ENCODE measurements around the gene WDR35.
"Not testable (repeated sequence)": the region's sequence is repeated elsewhere in the genome, so short reads cannot be mapped to it uniquely, and the experiment has no call there.

WDR35 gene

DNA sequence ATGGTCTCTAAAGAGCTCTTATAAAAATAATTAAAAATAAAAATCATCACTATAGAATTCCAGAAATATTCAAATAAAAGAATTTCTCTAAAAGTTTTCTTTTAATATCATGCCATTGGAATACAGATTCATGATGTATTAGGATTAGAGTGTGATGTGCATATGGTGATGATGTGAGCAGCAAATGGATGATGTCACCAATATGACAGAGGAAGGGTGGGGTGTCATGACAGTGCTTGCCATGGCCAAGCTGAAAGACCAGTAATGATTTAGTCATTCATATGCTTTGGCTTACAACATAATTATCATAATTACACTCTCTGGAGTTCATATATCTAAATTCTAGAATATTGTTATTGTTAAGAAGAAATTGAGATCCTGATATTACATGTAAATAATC lies 60.7 kb downstream of the WDR35 start:
- no peaks in the 10 kb centered on the region for H3K9me3 ChIP-seq (ENCODE audit: control insufficient read depth, low read length)
- no peaks in the 10 kb centered on the region for H3K27me3 ChIP-seq (ENCODE audit: control insufficient read depth, insufficient read depth, low read length)
- peaks cover 4% of the 10 kb centered on the region for H3K4me1 ChIP-seq
- H3K4me2 ChIP-seq (ENCODE audit: low read length): no peak overlapping the region
- no peaks in the 10 kb centered on the region for H3K36me3 ChIP-seq (ENCODE audit: control insufficient read depth, insufficient read depth, low read length)
- H3K9ac ChIP-seq: no peak overlapping the region
- no peak overlapping the region for H2AFZ ChIP-seq
- no peak for TF ChIP-seq CTCF (IDR thresholded peaks at IDR 0.05)
- H3K4me3 ChIP-seq (ENCODE audit: low read depth, low read length): no peak overlapping the region
- H3K79me2 ChIP-seq: no peaks in the 10 kb centered on the region
- no peak overlapping the region for H3K27ac ChIP-seq

GRCh38 chr2:19927816-19928215 lies 62.1 kb downstream of the WDR35 start:
- H3K79me2 ChIP-seq; H3K27me3 ChIP-seq (ENCODE audit: control insufficient read depth, insufficient read depth, low read length); H3K9me3 ChIP-seq (ENCODE audit: control insufficient read depth, low read length); H3K36me3 ChIP-seq (ENCODE audit: control insufficient read depth, insufficient read depth, low read length); H2AFZ ChIP-seq; H3K4me2 ChIP-seq (ENCODE audit: low read length); H3K4me1 ChIP-seq; H3K27ac ChIP-seq; H3K9ac ChIP-seq; H3K4me3 ChIP-seq (ENCODE audit: low read depth, low read length): not testable (repeated sequence)

GRCh38 chr2:19924526-19924925 lies 65.4 kb downstream of the WDR35 start:
- H3K27me3 ChIP-seq (ENCODE audit: control insufficient read depth, insufficient read depth, low read length); H3K27ac ChIP-seq; H2AFZ ChIP-seq; H3K79me2 ChIP-seq; H3K4me3 ChIP-seq (ENCODE audit: low read depth, low read length); H3K9me3 ChIP-seq (ENCODE audit: control insufficient read depth, low read length); H3K36me3 ChIP-seq (ENCODE audit: control insufficient read depth, insufficient read depth, low read length); H3K4me2 ChIP-seq (ENCODE audit: low read length); H3K9ac ChIP-seq; H3K4me1 ChIP-seq: not testable (repeated sequence)

DNA sequence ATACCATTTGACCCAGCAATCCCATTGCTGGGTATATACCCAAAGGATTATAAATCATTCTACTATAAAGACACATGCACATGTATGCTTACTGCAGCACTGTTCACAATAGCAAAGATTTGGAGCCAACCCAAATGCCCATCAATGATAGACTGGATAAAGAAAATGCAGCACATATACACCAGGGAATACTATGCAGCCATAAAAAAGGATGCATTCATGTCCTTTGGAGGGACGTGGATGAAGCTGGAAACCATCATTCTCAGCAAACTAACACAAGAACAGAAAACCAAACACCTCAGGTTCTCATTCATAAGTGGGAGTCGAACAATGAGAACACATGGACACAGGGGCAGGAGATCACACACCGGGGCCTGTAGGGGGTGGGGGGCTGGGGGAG lies 67.7 kb downstream of the WDR35 start:
- not testable (repeated sequence) for H3K27ac ChIP-seq; H3K4me3 ChIP-seq (ENCODE audit: low read depth, low read length); H3K9ac ChIP-seq; H3K4me1 ChIP-seq; H3K79me2 ChIP-seq; H3K9me3 ChIP-seq (ENCODE audit: control insufficient read depth, low read length); H2AFZ ChIP-seq; H3K36me3 ChIP-seq (ENCODE audit: control insufficient read depth, insufficient read depth, low read length); H3K27me3 ChIP-seq (ENCODE audit: control insufficient read depth, insufficient read depth, low read length); H3K4me2 ChIP-seq (ENCODE audit: low read length)

DNA sequence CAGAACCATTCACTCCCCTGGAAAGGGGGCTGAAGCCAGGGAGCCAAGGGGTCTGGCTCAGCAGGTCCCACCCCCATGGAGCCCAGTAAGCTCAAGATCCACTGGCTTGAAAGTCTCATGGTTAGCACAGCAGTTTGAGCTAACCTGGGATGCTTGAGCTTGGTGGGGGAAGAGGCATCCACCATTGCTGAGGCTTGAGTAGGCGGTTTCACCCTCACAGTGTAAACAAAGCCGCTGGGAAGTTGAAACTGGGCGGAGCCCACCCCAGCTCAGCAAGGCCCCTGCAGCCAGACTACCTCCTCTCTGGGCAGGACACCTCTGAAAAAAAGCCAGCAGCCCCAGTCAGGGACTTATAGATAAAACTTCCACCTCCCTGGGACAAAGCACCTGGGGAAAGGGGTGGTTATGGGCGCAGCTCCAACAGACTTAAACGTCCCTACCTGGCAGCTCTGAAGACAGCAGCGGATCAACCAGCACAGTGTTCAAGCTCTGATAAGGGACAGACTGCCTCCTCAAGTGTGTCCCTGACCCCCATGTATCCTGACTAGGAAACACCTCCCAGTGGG lies 73.4 kb downstream of the WDR35 start:
- TF ChIP-seq CTCF (IDR thresholded peaks at IDR 0.05): no peak
- H3K79me2 ChIP-seq: no peaks in the 10 kb centered on the region
- H3K4me3 ChIP-seq (ENCODE audit: low read depth, low read length): no peak overlapping the region
- H3K9ac ChIP-seq: no peak overlapping the region
- no peak overlapping the region for H2AFZ ChIP-seq
- no peaks in the 10 kb centered on the region for H3K9me3 ChIP-seq (ENCODE audit: control insufficient read depth, low read length)
- no peak overlapping the region for H3K4me2 ChIP-seq (ENCODE audit: low read length)
- no peak overlapping the region for H3K27ac ChIP-seq
- H3K36me3 ChIP-seq (ENCODE audit: control insufficient read depth, insufficient read depth, low read length): no peaks in the 10 kb centered on the region
- no peaks in the 10 kb centered on the region for H3K4me1 ChIP-seq
- H3K27me3 ChIP-seq (ENCODE audit: control insufficient read depth, insufficient read depth, low read length): no peaks in the 10 kb centered on the region

GRCh38 chr2:19914266-19914975 lies 75.5 kb downstream of the WDR35 start:
- no peak overlapping the region for H3K4me3 ChIP-seq (ENCODE audit: low read depth, low read length)
- no peaks in the 10 kb centered on the region for H3K36me3 ChIP-seq (ENCODE audit: control insufficient read depth, insufficient read depth, low read length)
- no peaks in the 10 kb centered on the region for H3K27me3 ChIP-seq (ENCODE audit: control insufficient read depth, insufficient read depth, low read length)
- H3K4me2 ChIP-seq (ENCODE audit: low read length): no peak overlapping the region
- H3K79me2 ChIP-seq: no peaks in the 10 kb centered on the region
- no peak overlapping the region for H2AFZ ChIP-seq
- H3K9ac ChIP-seq: no peak overlapping the region
- H3K9me3 ChIP-seq (ENCODE audit: control insufficient read depth, low read length): no peaks in the 10 kb centered on the region
- no peak for TF ChIP-seq CTCF (IDR thresholded peaks at IDR 0.05)
- no peaks in the 10 kb centered on the region for H3K4me1 ChIP-seq
- H3K27ac ChIP-seq: no peak overlapping the region

Data from parathyroid adenoma (tissue), 2 donors.